Measurements from ENCODE around the gene ADGRG3. TPM values are rescaled to one million over a fixed set of nuclear protein-coding genes. Genes with fewer than 3 reads are reported as not detected.

Gene ADGRG3
- polyA plus RNA-seq, 4 donors: 0.45 to 8.6 (median 1.1) TPM

GRCh38 chr16:57636184-57636583, 31.9 kb upstream of the ADGRG3 start:
- Histone ChIP-seq H3K4me1 (ENCODE audit: control insufficient read depth in 3 of 3, insufficient read depth in 2 of 3, low read depth in 1 of 3, low read length in 2 of 3) (peaks cover 0 to 54% (median 8%) of the 10 kb centered on the region in 3 donors), H3K9me3 (ENCODE audit: control insufficient read depth in 2 of 2, insufficient read depth in 1 of 2, low read depth in 1 of 2, low read length in 1 of 2) (no peaks in the 10 kb centered on the region), H3K27ac (ENCODE audit: low read depth in 1 of 3, low read length in 2 of 3) (peak overlapping the region; percentile 78 to 94 (median 81)), H3K27me3 (ENCODE audit: control insufficient read depth in 3 of 3, insufficient read depth in 3 of 3, low read length in 3 of 3) (no peaks in the 10 kb centered on the region), H3K4me3 (ENCODE audit: low read depth in 1 of 3, low read length in 3 of 3) (no peak overlapping the region), H3K36me3 (ENCODE audit: control insufficient read depth in 3 of 3, insufficient read depth in 2 of 3, low read depth in 1 of 3, low read length in 3 of 3) (peaks cover 0 to 72% (median 0%) of the 10 kb centered on the region in 3 donors)
- DNase-seq: no peak
- no peak for FAIRE-seq
- 78 to 88% (median 87%) methylated on average over 5 of the region's 5 CpGs for WGBS, 3 donors

GRCh38 chr16:57637020-57637419, 31.1 kb upstream of the ADGRG3 start:
- H3K4me1 ChIP-seq (ENCODE audit: control insufficient read depth in 3 of 3, insufficient read depth in 2 of 3, low read depth in 1 of 3, low read length in 2 of 3): peaks cover 0 to 54% (median 8%) of the 10 kb centered on the region in 3 donors
- no peak for DNase-seq
- no peak overlapping the region for H3K4me3 ChIP-seq (ENCODE audit: low read depth in 1 of 3, low read length in 3 of 3)
- H3K27ac ChIP-seq (ENCODE audit: low read depth in 1 of 3, low read length in 2 of 3): peak overlapping the region in 1 of 3 donors; percentile 6
- no peaks in the 10 kb centered on the region for H3K9me3 ChIP-seq (ENCODE audit: control insufficient read depth in 2 of 2, insufficient read depth in 1 of 2, low read depth in 1 of 2, low read length in 1 of 2)
- H3K27me3 ChIP-seq (ENCODE audit: control insufficient read depth in 3 of 3, insufficient read depth in 3 of 3, low read length in 3 of 3): no peaks in the 10 kb centered on the region
- no peak for FAIRE-seq
- peaks cover 0 to 72% (median 0%) of the 10 kb centered on the region in 3 donors for H3K36me3 ChIP-seq (ENCODE audit: control insufficient read depth in 3 of 3, insufficient read depth in 2 of 3, low read depth in 1 of 3, low read length in 3 of 3)
- 64 to 74% (median 66%) methylated on average over 8 of the region's 8 CpGs for WGBS, 3 donors

GRCh38 chr16:57637424-57637823, 30.7 kb upstream of the ADGRG3 start:
- Histone ChIP-seq H3K4me1 (ENCODE audit: control insufficient read depth in 3 of 3, insufficient read depth in 2 of 3, low read depth in 1 of 3, low read length in 2 of 3) (peaks cover 0 to 54% (median 8%) of the 10 kb centered on the region in 3 donors), H3K4me3 (ENCODE audit: low read depth in 1 of 3, low read length in 3 of 3) (no peak overlapping the region), H3K9me3 (ENCODE audit: control insufficient read depth in 2 of 2, insufficient read depth in 1 of 2, low read depth in 1 of 2, low read length in 1 of 2) (no peaks in the 10 kb centered on the region), H3K27me3 (ENCODE audit: control insufficient read depth in 3 of 3, insufficient read depth in 3 of 3, low read length in 3 of 3) (no peaks in the 10 kb centered on the region), H3K36me3 (ENCODE audit: control insufficient read depth in 3 of 3, insufficient read depth in 2 of 3, low read depth in 1 of 3, low read length in 3 of 3) (peaks cover 0 to 73% (median 0%) of the 10 kb centered on the region in 3 donors), H3K27ac (ENCODE audit: low read depth in 1 of 3, low read length in 2 of 3) (peak overlapping the region in 1 of 3 donors; percentile 40)
- no peak for DNase-seq
- FAIRE-seq: no peak
- 46 to 65% (median 57%) methylated on average over 8 of the region's 8 CpGs for WGBS, 3 donors

- FAIRE-seq (no peak), DNase-seq (no peak)
- H3K4me3 ChIP-seq (ENCODE audit: low read depth in 1 of 3, low read length in 3 of 3): no peak overlapping the region
- peaks cover 0 to 60% (median 8%) of the 10 kb centered on the region in 3 donors for H3K4me1 ChIP-seq (ENCODE audit: control insufficient read depth in 3 of 3, insufficient read depth in 2 of 3, low read depth in 1 of 3, low read length in 2 of 3)
- no peaks in the 10 kb centered on the region for H3K27me3 ChIP-seq (ENCODE audit: control insufficient read depth in 3 of 3, insufficient read depth in 3 of 3, low read length in 3 of 3)
- H3K36me3 ChIP-seq (ENCODE audit: control insufficient read depth in 3 of 3, insufficient read depth in 2 of 3, low read depth in 1 of 3, low read length in 3 of 3): peaks cover 0 to 74% (median 0%) of the 10 kb centered on the region in 3 donors
- 75 to 81% (median 78%) methylated on average over 6 of the region's 6 CpGs for WGBS, 3 donors
- H3K27ac ChIP-seq (ENCODE audit: low read depth in 1 of 3, low read length in 2 of 3): peak overlapping the region in 1 of 3 donors; percentile 40
- H3K9me3 ChIP-seq (ENCODE audit: control insufficient read depth in 2 of 2, insufficient read depth in 1 of 2, low read depth in 1 of 2, low read length in 1 of 2): no peaks in the 10 kb centered on the region
Observed at GRCh38 chr16:57637965-57638364, 30.1 kb upstream of the ADGRG3 start.

- H3K4me1 ChIP-seq (ENCODE audit: control insufficient read depth in 3 of 3, insufficient read depth in 2 of 3, low read depth in 1 of 3, low read length in 2 of 3): peaks cover under 1 to 64% (median 8%) of the 10 kb centered on the region in 3 donors
- H3K36me3 ChIP-seq (ENCODE audit: control insufficient read depth in 3 of 3, insufficient read depth in 2 of 3, low read depth in 1 of 3, low read length in 3 of 3): peaks cover 0 to 76% (median 0%) of the 10 kb centered on the region in 3 donors
- DNase-seq: peak in 1 of 2 donors; percentile 18
- no peaks in the 10 kb centered on the region for H3K9me3 ChIP-seq (ENCODE audit: control insufficient read depth in 2 of 2, insufficient read depth in 1 of 2, low read depth in 1 of 2, low read length in 1 of 2)
- H3K27me3 ChIP-seq (ENCODE audit: control insufficient read depth in 3 of 3, insufficient read depth in 3 of 3, low read length in 3 of 3): no peaks in the 10 kb centered on the region
- 81 to 88% (median 82%) methylated on average over 2 of the region's 2 CpGs for WGBS, 3 donors
- no peak overlapping the region for H3K4me3 ChIP-seq (ENCODE audit: low read depth in 1 of 3, low read length in 3 of 3)
- FAIRE-seq: no peak
- H3K27ac ChIP-seq (ENCODE audit: low read depth in 1 of 3, low read length in 2 of 3): no peak overlapping the region
Observed at GRCh38 chr16:57638381-57638780, 29.7 kb upstream of the ADGRG3 start.

- Histone ChIP-seq H3K27me3 (ENCODE audit: control insufficient read depth in 3 of 3, insufficient read depth in 3 of 3, low read length in 3 of 3) (no peaks in the 10 kb centered on the region), H3K4me1 (ENCODE audit: control insufficient read depth in 3 of 3, insufficient read depth in 2 of 3, low read depth in 1 of 3, low read length in 2 of 3) (peaks cover 4 to 57% (median 8%) of the 10 kb centered on the region in 3 donors), H3K27ac (ENCODE audit: low read depth in 1 of 3, low read length in 2 of 3) (no peak overlapping the region), H3K9me3 (ENCODE audit: control insufficient read depth in 2 of 2, insufficient read depth in 1 of 2, low read depth in 1 of 2, low read length in 1 of 2) (no peaks in the 10 kb centered on the region), H3K4me3 (ENCODE audit: low read depth in 1 of 3, low read length in 3 of 3) (no peak overlapping the region), H3K36me3 (ENCODE audit: control insufficient read depth in 3 of 3, insufficient read depth in 2 of 3, low read depth in 1 of 3, low read length in 3 of 3) (peaks cover 0 to 72% (median 0%) of the 10 kb centered on the region in 3 donors)
- DNase-seq (peak in 1 of 2 donors; percentile 54), FAIRE-seq (no peak)
- 39 to 48% (median 43%) methylated on average over 22 to 23 of the region's 23 CpGs for WGBS, 3 donors
Observed at GRCh38 chr16:57639172-57639887, 28.8 kb upstream of the ADGRG3 start.

- Histone ChIP-seq H3K27ac (ENCODE audit: low read depth in 1 of 3, low read length in 2 of 3) (no peak overlapping the region), H3K4me1 (ENCODE audit: control insufficient read depth in 3 of 3, insufficient read depth in 2 of 3, low read depth in 1 of 3, low read length in 2 of 3) (peaks cover 2 to 49% (median 4%) of the 10 kb centered on the region in 3 donors)
Observed at GRCh38 chr16:57640185-57640584, 27.9 kb upstream of the ADGRG3 start.

GRCh38 chr16:57640612-57641011, 27.5 kb upstream of the ADGRG3 start:
- Histone ChIP-seq H3K9me3 (ENCODE audit: control insufficient read depth in 2 of 2, insufficient read depth in 1 of 2, low read depth in 1 of 2, low read length in 1 of 2) (no peaks in the 10 kb centered on the region), H3K4me3 (ENCODE audit: low read depth in 1 of 3, low read length in 3 of 3) (no peak overlapping the region), H3K27ac (ENCODE audit: low read depth in 1 of 3, low read length in 2 of 3) (no peak overlapping the region), H3K27me3 (ENCODE audit: control insufficient read depth in 3 of 3, insufficient read depth in 3 of 3, low read length in 3 of 3) (no peaks in the 10 kb centered on the region), H3K36me3 (ENCODE audit: control insufficient read depth in 3 of 3, insufficient read depth in 2 of 3, low read depth in 1 of 3, low read length in 3 of 3) (peaks cover 0 to 79% (median 0%) of the 10 kb centered on the region in 3 donors), H3K4me1 (ENCODE audit: control insufficient read depth in 3 of 3, insufficient read depth in 2 of 3, low read depth in 1 of 3, low read length in 2 of 3) (peaks cover 2 to 45% (median 4%) of the 10 kb centered on the region in 3 donors)
- no peak for DNase-seq
- no peak for FAIRE-seq
- 59 to 71% (median 61%) methylated on average over 8 of the region's 8 CpGs for WGBS, 3 donors

More at GRCh38 chr16:57640185-57640584, 27.9 kb upstream of the ADGRG3 start:
- DNase-seq: no peak
- 88 to 93% (median 90%) methylated on average over 9 of the region's 9 CpGs for WGBS, 3 donors
- no peaks in the 10 kb centered on the region for H3K9me3 ChIP-seq (ENCODE audit: control insufficient read depth in 2 of 2, insufficient read depth in 1 of 2, low read depth in 1 of 2, low read length in 1 of 2)
- FAIRE-seq: no peak
- H3K27me3 ChIP-seq (ENCODE audit: control insufficient read depth in 3 of 3, insufficient read depth in 3 of 3, low read length in 3 of 3): no peaks in the 10 kb centered on the region
- no peak overlapping the region for H3K4me3 ChIP-seq (ENCODE audit: low read depth in 1 of 3, low read length in 3 of 3)
- H3K36me3 ChIP-seq (ENCODE audit: control insufficient read depth in 3 of 3, insufficient read depth in 2 of 3, low read depth in 1 of 3, low read length in 3 of 3): peaks cover 0 to 74% (median 0%) of the 10 kb centered on the region in 3 donors

Measured in small intestine (tissue), 7 donors.